ENCODE data around the gene IVL.

- TF ChIP-seq CTCF (IDR thresholded peaks at IDR 0.05) (no peak), POLR2A (IDR thresholded peaks at IDR 0.05) (no peak)
Observed at GRCh38 chr1:152941037-152941711, 32.8 kb downstream of the IVL start.
